ENCODE measurements around the gene BBS9. TPM values are rescaled to one million over a fixed set of nuclear protein-coding genes. Genes with fewer than 3 reads are reported as not detected.

Gene BBS9
- total RNA-seq, 6 experiments from 2014 or later, result 3.0 to 8.0 (median 6.6) TPM

- TF ChIP-seq CTCF (IDR thresholded peaks at IDR 0.05) (no peak), POLR2A (IDR thresholded peaks at IDR 0.05) (no peak)
- no peaks in the 10 kb centered on the region for H3K4me1 ChIP-seq
- H3K9me3 ChIP-seq, result no peaks in the 10 kb centered on the region
- WGBS (ENCODE audit: insufficient coverage, low coverage, low lambda C conversion rate, missing lambda C conversion rate), result 93% methylated on average over 2 of the region's 2 CpGs
- DNase-seq, result no peak
- intact Hi-C loops (cut with DNase I), result no loop called here
- H3K4me3 ChIP-seq, result no peak overlapping the region
- no peaks in the 10 kb centered on the region for H3K36me3 ChIP-seq
- no peaks in the 10 kb centered on the region for H3K27me3 ChIP-seq
- no peak overlapping the region for H3K27ac ChIP-seq
- ATAC-seq, result no peak
Observed at GRCh38 chr7:33431543-33431942, 302.2 kb downstream of the BBS9 start.

- Histone ChIP-seq H3K4me3 (no peak overlapping the region), H3K4me1 (no peaks in the 10 kb centered on the region), H3K27me3 (no peaks in the 10 kb centered on the region), H3K36me3 (no peaks in the 10 kb centered on the region), H3K27ac (no peak overlapping the region), H3K9me3 (no peaks in the 10 kb centered on the region)
- 71% methylated on average over 1 of the region's 1 CpG for WGBS (ENCODE audit: insufficient coverage, low coverage, low lambda C conversion rate, missing lambda C conversion rate)
- no peak for DNase-seq
- intact Hi-C loops (cut with DNase I), result no loop called here
- ATAC-seq, result no peak
- TF ChIP-seq POLR2A (IDR thresholded peaks at IDR 0.05) (no peak), CTCF (IDR thresholded peaks at IDR 0.05) (no peak)
Observed at GRCh38 chr7:33432821-33433220, 303.5 kb downstream of the BBS9 start.

- no peaks in the 10 kb centered on the region for H3K4me1 ChIP-seq
- H3K27ac ChIP-seq, result no peak overlapping the region
- H3K9me3 ChIP-seq, result no peaks in the 10 kb centered on the region
- no peaks in the 10 kb centered on the region for H3K36me3 ChIP-seq
- no peak for ATAC-seq
- H3K4me3 ChIP-seq, result no peak overlapping the region
- WGBS (ENCODE audit: insufficient coverage, low coverage, low lambda C conversion rate, missing lambda C conversion rate), result 97% methylated on average over 2 of the region's 2 CpGs
- DNase-seq, result no peak
- H3K27me3 ChIP-seq, result no peaks in the 10 kb centered on the region
- no peak for TF ChIP-seq CTCF (IDR thresholded peaks at IDR 0.05)
- no peak for TF ChIP-seq POLR2A (IDR thresholded peaks at IDR 0.05)
- intact Hi-C loops (cut with DNase I), result no loop called here
Observed at GRCh38 chr7:33433357-33433756, 304.0 kb downstream of the BBS9 start.

GRCh38 chr7:33444511-33444910 lies 315.1 kb downstream of the BBS9 start:
- H3K4me1 ChIP-seq, result no peaks in the 10 kb centered on the region
- H3K9me3 ChIP-seq, result no peaks in the 10 kb centered on the region
- H3K4me3 ChIP-seq, result no peak overlapping the region
- TF ChIP-seq POLR2A (IDR thresholded peaks at IDR 0.05) (no peak), CTCF (IDR thresholded peaks at IDR 0.05) (no peak)
- no peaks in the 10 kb centered on the region for H3K36me3 ChIP-seq
- H3K27me3 ChIP-seq, result no peaks in the 10 kb centered on the region
- intact Hi-C loops (cut with DNase I), result no loop called here
- WGBS (ENCODE audit: insufficient coverage, low coverage, low lambda C conversion rate, missing lambda C conversion rate), result 64% methylated on average over 4 of the region's 4 CpGs
- no peak for DNase-seq
- peak in 1 of 4 donors; percentile 25 for ATAC-seq
- H3K27ac ChIP-seq, result no peak overlapping the region

- no peaks in the 10 kb centered on the region for H3K9me3 ChIP-seq
- no peak for ATAC-seq
- no peak overlapping the region for H3K4me3 ChIP-seq
- no peak overlapping the region for H3K27ac ChIP-seq
- H3K27me3 ChIP-seq, result no peaks in the 10 kb centered on the region
- TF ChIP-seq CTCF (IDR thresholded peaks at IDR 0.05), result no peak
- TF ChIP-seq POLR2A (IDR thresholded peaks at IDR 0.05), result no peak
- H3K36me3 ChIP-seq, result no peaks in the 10 kb centered on the region
- intact Hi-C loops (cut with DNase I), result no loop called here
- 76% methylated on average over 3 of the region's 3 CpGs for WGBS (ENCODE audit: insufficient coverage, low coverage, low lambda C conversion rate, missing lambda C conversion rate)
- DNase-seq, result no peak
- no peaks in the 10 kb centered on the region for H3K4me1 ChIP-seq
Observed at GRCh38 chr7:33446551-33446950, 317.2 kb downstream of the BBS9 start.

Data from right lobe of liver (tissue), 6 donors.